Measurements from ENCODE around the gene RALGAPA2. TPM values are rescaled to one million over a fixed set of nuclear protein-coding genes. Genes with fewer than 3 reads are reported as not detected.

RALGAPA2 gene
- total RNA-seq, 1 experiment from 2014 or later, result 26.3 TPM

DNA sequence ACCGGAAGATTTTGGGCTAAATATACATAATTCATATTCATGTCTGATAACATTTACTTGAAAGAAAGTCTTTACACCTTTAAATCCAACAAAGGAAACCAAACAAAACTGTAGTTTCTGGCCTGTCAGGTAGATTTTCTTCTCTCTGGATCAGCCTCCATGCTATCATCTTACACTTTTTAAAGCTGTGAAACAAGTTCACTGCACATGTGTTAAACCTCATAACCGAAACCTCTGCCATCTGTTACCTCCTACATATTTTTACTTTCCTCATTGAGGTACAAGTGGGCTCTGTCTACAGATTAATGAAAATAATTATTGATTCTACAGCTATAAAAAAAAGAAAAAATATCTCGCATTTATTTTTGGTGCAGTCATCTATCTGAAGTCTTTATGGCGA, 149.9 kb downstream of the RALGAPA2 start:
- no peak for DNase-seq
- no peak overlapping the region for H3K4me3 Mint-ChIP-seq (ENCODE audit: low read depth, unreplicated experiment)
- intact Hi-C loops (cut with micrococcal nuclease; ENCODE audit: unreplicated experiment), result loop anchor here (10.0 kb wide), 1 partner anchor 58 kb away; no protein-coding TSS in a partner anchor
- CTCF ChIA-PET, result no interaction called here
- H3K36me3 Mint-ChIP-seq (ENCODE audit: insufficient read depth, unreplicated experiment), result no peaks in the 10 kb centered on the region
- BruUV-seq (replicated peaks), result no TSS peak
- no peaks in the 10 kb centered on the region for H3K9me3 Mint-ChIP-seq (ENCODE audit: low read depth, unreplicated experiment)
- no peaks in the 10 kb centered on the region for H3K27me3 Mint-ChIP-seq (ENCODE audit: unreplicated experiment)
- no peak overlapping the region for H3K27ac Mint-ChIP-seq (ENCODE audit: unreplicated experiment)
- TF ChIP-seq, protein P1, sequence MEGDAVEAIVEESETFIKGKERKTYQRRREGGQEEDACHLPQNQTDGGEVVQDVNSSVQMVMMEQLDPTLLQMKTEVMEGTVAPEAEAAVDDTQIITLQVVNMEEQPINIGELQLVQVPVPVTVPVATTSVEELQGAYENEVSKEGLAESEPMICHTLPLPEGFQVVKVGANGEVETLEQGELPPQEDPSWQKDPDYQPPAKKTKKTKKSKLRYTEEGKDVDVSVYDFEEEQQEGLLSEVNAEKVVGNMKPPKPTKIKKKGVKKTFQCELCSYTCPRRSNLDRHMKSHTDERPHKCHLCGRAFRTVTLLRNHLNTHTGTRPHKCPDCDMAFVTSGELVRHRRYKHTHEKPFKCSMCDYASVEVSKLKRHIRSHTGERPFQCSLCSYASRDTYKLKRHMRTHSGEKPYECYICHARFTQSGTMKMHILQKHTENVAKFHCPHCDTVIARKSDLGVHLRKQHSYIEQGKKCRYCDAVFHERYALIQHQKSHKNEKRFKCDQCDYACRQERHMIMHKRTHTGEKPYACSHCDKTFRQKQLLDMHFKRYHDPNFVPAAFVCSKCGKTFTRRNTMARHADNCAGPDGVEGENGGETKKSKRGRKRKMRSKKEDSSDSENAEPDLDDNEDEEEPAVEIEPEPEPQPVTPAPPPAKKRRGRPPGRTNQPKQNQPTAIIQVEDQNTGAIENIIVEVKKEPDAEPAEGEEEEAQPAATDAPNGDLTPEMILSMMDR (IDR thresholded peaks at IDR 0.05; ENCODE audit: unreplicated experiment), result no peak
- no peaks in the 10 kb centered on the region for H3K4me1 Mint-ChIP-seq (ENCODE audit: low read depth, unreplicated experiment)

DNA sequence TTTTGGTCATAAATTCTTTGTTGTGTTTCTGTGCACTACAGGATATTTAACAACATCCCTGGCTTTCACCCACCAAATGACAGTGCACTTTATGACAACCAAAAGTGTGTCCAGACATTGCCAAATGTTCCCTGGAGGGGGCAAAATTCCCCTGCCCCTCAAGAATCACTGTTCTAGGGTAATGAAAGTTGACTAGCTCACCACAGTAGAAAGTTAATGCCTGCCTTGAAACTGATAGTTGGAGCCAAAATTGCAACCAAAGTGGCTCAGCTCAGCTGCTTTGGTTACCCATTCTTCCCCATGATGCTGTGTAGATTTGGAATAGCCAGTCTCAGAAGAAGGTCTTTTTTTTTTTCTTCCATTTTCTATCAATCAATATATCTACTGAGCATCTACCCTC, 150.6 kb downstream of the RALGAPA2 start:
- no peak overlapping the region for H3K4me3 Mint-ChIP-seq (ENCODE audit: low read depth, unreplicated experiment)
- DNase-seq, result no peak
- CTCF ChIA-PET, result no interaction called here
- H3K9me3 Mint-ChIP-seq (ENCODE audit: low read depth, unreplicated experiment), result no peaks in the 10 kb centered on the region
- no peaks in the 10 kb centered on the region for H3K27me3 Mint-ChIP-seq (ENCODE audit: unreplicated experiment)
- TF ChIP-seq, protein P1 (IDR thresholded peaks at IDR 0.05; ENCODE audit: unreplicated experiment), result no peak
- BruUV-seq (replicated peaks), result no TSS peak
- H3K27ac Mint-ChIP-seq (ENCODE audit: unreplicated experiment), result no peak overlapping the region
- no peaks in the 10 kb centered on the region for H3K4me1 Mint-ChIP-seq (ENCODE audit: low read depth, unreplicated experiment)
- H3K36me3 Mint-ChIP-seq (ENCODE audit: insufficient read depth, unreplicated experiment), result no peaks in the 10 kb centered on the region
- intact Hi-C loops (cut with micrococcal nuclease; ENCODE audit: unreplicated experiment), result loop anchor here (10.0 kb wide), 1 partner anchor 57 kb away; no protein-coding TSS in a partner anchor

DNA sequence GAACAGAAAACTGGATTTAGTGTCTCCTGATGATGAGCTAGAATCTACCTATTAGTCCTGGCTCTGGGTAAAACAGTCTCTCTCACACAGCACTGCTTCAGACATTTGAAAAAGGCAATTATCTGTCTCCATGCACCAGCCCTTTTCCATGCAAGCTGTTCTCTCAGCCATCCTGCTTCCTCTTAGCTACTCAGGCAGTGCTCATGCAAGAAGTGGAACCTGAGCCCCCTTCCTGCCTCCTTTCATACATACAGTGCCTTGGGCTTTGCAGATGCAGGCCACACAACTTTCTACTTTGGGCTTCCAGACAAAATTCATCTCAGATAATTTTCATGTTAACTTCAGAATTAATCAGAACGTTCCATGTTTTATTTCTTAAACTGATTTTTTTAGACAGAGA, 151.3 kb downstream of the RALGAPA2 start:
- CTCF ChIA-PET, result no interaction called here
- no peak for DNase-seq
- intact Hi-C loops (cut with micrococcal nuclease; ENCODE audit: unreplicated experiment), result loop anchor here (10.0 kb wide), 1 partner anchor 56 kb away; no protein-coding TSS in a partner anchor
- Mint-ChIP-seq H3K27me3 (ENCODE audit: unreplicated experiment) (no peaks in the 10 kb centered on the region), H3K9me3 (ENCODE audit: low read depth, unreplicated experiment) (no peaks in the 10 kb centered on the region), H3K4me1 (ENCODE audit: low read depth, unreplicated experiment) (no peaks in the 10 kb centered on the region), H3K4me3 (ENCODE audit: low read depth, unreplicated experiment) (no peak overlapping the region), H3K27ac (ENCODE audit: unreplicated experiment) (no peak overlapping the region), H3K36me3 (ENCODE audit: insufficient read depth, unreplicated experiment) (no peaks in the 10 kb centered on the region)
- no TSS peak for BruUV-seq (replicated peaks)
- TF ChIP-seq, protein P1 (IDR thresholded peaks at IDR 0.05; ENCODE audit: unreplicated experiment), result no peak

DNA sequence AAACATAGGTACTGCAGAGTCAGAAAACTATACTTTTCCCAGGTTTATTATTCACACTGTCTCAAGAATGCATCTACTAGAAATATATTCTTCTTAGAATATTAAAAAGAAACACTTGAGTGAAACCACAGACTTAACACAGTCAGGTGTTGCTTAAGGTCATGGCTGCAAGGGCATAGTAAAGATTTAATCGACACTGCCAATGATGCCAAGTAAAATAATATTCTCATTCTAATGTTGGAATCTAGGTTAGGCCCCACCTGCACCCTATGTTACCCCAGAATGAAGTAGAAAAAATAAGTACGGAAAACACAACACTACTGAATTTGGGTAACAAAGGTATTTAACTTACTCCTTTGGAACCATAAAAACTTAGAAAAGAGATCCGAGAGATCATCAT, 155.0 kb downstream of the RALGAPA2 start:
- H3K27me3 Mint-ChIP-seq (ENCODE audit: unreplicated experiment), result no peaks in the 10 kb centered on the region
- no TSS peak for BruUV-seq (replicated peaks)
- no peak for DNase-seq

More for the DNA sequence above, 155.0 kb downstream of the RALGAPA2 start:
- CTCF ChIA-PET, result no interaction called here
- no peaks in the 10 kb centered on the region for H3K4me1 Mint-ChIP-seq (ENCODE audit: low read depth, unreplicated experiment)
- no peaks in the 10 kb centered on the region for H3K9me3 Mint-ChIP-seq (ENCODE audit: low read depth, unreplicated experiment)
- TF ChIP-seq, protein P1 (IDR thresholded peaks at IDR 0.05; ENCODE audit: unreplicated experiment), result no peak
- intact Hi-C loops (cut with micrococcal nuclease; ENCODE audit: unreplicated experiment), result no loop called here
- no peak overlapping the region for H3K4me3 Mint-ChIP-seq (ENCODE audit: low read depth, unreplicated experiment)
- no peaks in the 10 kb centered on the region for H3K36me3 Mint-ChIP-seq (ENCODE audit: insufficient read depth, unreplicated experiment)
- H3K27ac Mint-ChIP-seq (ENCODE audit: unreplicated experiment), result no peak overlapping the region

Data from Calu3 (cell line).